IMR-90 (cell line): ENCODE results near the gene SERPINA3. TPM values are rescaled to one million over a fixed set of nuclear protein-coding genes. Genes with fewer than 3 reads are reported as not detected.

Source experiments
- ATAC-seq: fragments of 200-7000 bp; cut with Tn5 transposase; 2 replicates; pipeline ENCODE4 v1.9.1; 2020; ENCODE audit warnings: low read depth, mild to moderate bottlenecking, moderate library complexity
- BruUV-seq: library from RNA; stranded (reverse); fragments of 400-500 nt; replicated peaks from 2 replicates; lab custom pipeline; 2021; lab: Mats Ljungman, UMichigan
- CTCF ChIA-PET: fragments of 300-600 bp; formaldehyde crosslinking; extraction: SDS; loops from one replicate; lab custom pipeline; 2021; ENCODE audit warnings: antibody characterized with exemption; lab: Yijun Ruan, JAX
- POLR2A ChIA-PET: fragments of 300-600 bp; sonication (Branson Sonifier 250); formaldehyde crosslinking; loops from one replicate; lab custom pipeline; 2022; ENCODE audit warnings: antibody characterized with exemption; ENCODE audit not compliant: unreplicated experiment; lab: Charles Lee
- DNase-seq: peaks from one replicate; pipeline ENCODE4 v3.0.0; 2013
- H2AFZ ChIP-seq: replicated peaks from 2 replicates; pipeline ENCODE3; 2013; ENCODE audit warnings: low read length, mild to moderate bottlenecking; ENCODE audit not compliant: poor library complexity
- H2AK5ac ChIP-seq: 2 replicates; pipeline ENCODE4 v1.6.1; 2013; ENCODE audit warnings: low read depth, low read length, inconsistent platforms
- H2AK9ac ChIP-seq: replicated peaks from 2 replicates; pipeline ENCODE3; 2013; ENCODE audit warnings: mild to moderate bottlenecking, low read depth, low read length, moderate library complexity; ENCODE audit not compliant: poor library complexity
- H2BK120ac ChIP-seq: 2 replicates; pipeline ENCODE4 v1.6.1; 2013; ENCODE audit warnings: low read depth, low read length, inconsistent platforms
- H2BK15ac ChIP-seq: 3 replicates; pipeline ENCODE4 v1.6.1; 2013; ENCODE audit warnings: low read depth, low read length, inconsistent platforms
- H2BK20ac ChIP-seq: 2 replicates; pipeline ENCODE4 v1.6.1; 2013; ENCODE audit warnings: low read depth, mild to moderate bottlenecking, inconsistent platforms, low read length, moderate library complexity
- H2BK5ac ChIP-seq: 2 replicates; pipeline ENCODE4 v1.6.1; 2013; ENCODE audit warnings: mild to moderate bottlenecking, low read depth, low read length, inconsistent platforms; ENCODE audit not compliant: poor library complexity, severe bottlenecking
- H3K14ac ChIP-seq: replicated peaks from 2 replicates; pipeline ENCODE4 v1.6.1; 2013; ENCODE audit warnings: low read depth, low read length, inconsistent platforms
- H3K18ac ChIP-seq: 2 replicates; pipeline ENCODE4 v1.6.1; 2013; ENCODE audit warnings: low read depth, low read length, control low read depth
- H3K23ac ChIP-seq: 2 replicates; pipeline ENCODE4 v1.6.1; 2013; ENCODE audit warnings: low read depth, low read length, inconsistent platforms
- H3K27ac ChIP-seq: 2 replicates; pipeline ENCODE4 v1.5.1; 2013; ENCODE audit warnings: mild to moderate bottlenecking, control low read depth, low read length; ENCODE audit not compliant: insufficient read depth
- H3K27me3 ChIP-seq: 2 replicates; pipeline ENCODE4 v1.6.1; 2013; ENCODE audit warnings: low read length; ENCODE audit not compliant: control insufficient read depth, insufficient read depth
- H3K36me3 ChIP-seq: 2 replicates; pipeline ENCODE4 v1.6.1; 2013; ENCODE audit warnings: low read length, mixed read lengths; ENCODE audit not compliant: control insufficient read depth, insufficient read depth
- H3K4ac ChIP-seq: 2 replicates; pipeline ENCODE4 v1.6.1; 2013; ENCODE audit warnings: low read depth, low read length, inconsistent platforms
- H3K4me1 ChIP-seq: 2 replicates; pipeline ENCODE4 v1.6.1; 2013; ENCODE audit warnings: low read length, mixed read lengths; ENCODE audit not compliant: control insufficient read depth, insufficient read depth
- H3K4me2 ChIP-seq: 2 replicates; pipeline ENCODE4 v1.6.1; 2013; ENCODE audit warnings: low read depth, mild to moderate bottlenecking, control low read depth, low read length, moderate library complexity
- H3K4me3 ChIP-seq: 2 replicates; pipeline ENCODE4 v1.5.1; 2013; ENCODE audit warnings: low read depth, mild to moderate bottlenecking, control low read depth, low read length, moderate library complexity; ENCODE audit not compliant: insufficient read depth
- H3K56ac ChIP-seq: 2 replicates; pipeline ENCODE4 v1.6.1; 2013; ENCODE audit warnings: low read length, inconsistent platforms; ENCODE audit not compliant: insufficient read depth; ENCODE audit errors: extremely low read depth
- H3K79me1 ChIP-seq, 2 experiments: 2 replicates each; pipeline ENCODE4 v1.6.1; 2013; ENCODE audit warnings: low read length in 2 of 2, inconsistent platforms in 1 of 2, low read depth in 1 of 2
- H3K9ac ChIP-seq: 2 replicates; pipeline ENCODE4 v1.6.1; 2013; ENCODE audit warnings: low read depth, low read length, control low read depth
- H3K9me1 ChIP-seq: 2 replicates; pipeline ENCODE4 v1.6.1; 2013; ENCODE audit warnings: low read length, inconsistent platforms; ENCODE audit not compliant: insufficient read depth
- H3K9me3 ChIP-seq: 2 replicates; pipeline ENCODE4 v1.6.1; 2013; ENCODE audit warnings: low read length; ENCODE audit not compliant: control insufficient read depth, insufficient read depth
- H4K20me1 ChIP-seq: 2 replicates; pipeline ENCODE4 v1.6.1; 2013; ENCODE audit warnings: low read length, inconsistent platforms; ENCODE audit not compliant: insufficient read depth
- H4K5ac ChIP-seq: 2 replicates; pipeline ENCODE4 v1.6.1; 2013; ENCODE audit warnings: mild to moderate bottlenecking, low read depth, low read length, control low read depth
- H4K8ac ChIP-seq, 2 experiments: 2 replicates each; pipeline ENCODE4 v1.6.1; 2013; ENCODE audit warnings: low read depth in 2 of 2, low read length in 2 of 2, control low read depth in 1 of 2, inconsistent platforms in 1 of 2
- H4K91ac ChIP-seq: 2 replicates; pipeline ENCODE4 v1.6.1; 2013; ENCODE audit warnings: low read depth, low read length, inconsistent platforms; ENCODE audit not compliant: insufficient read depth
- SMC3 ChIP-seq: fragments of 150-350 bp; IDR thresholded peaks from 2 replicates; pipeline ENCODE4 v1.6.1; 2016; ENCODE audit warnings: low read depth, mild to moderate bottlenecking, antibody characterized with exemption, low read length, moderate library complexity
- USF2 ChIP-seq: fragments of 150-350 bp; IDR thresholded peaks from 2 replicates; pipeline ENCODE4 v1.6.1; 2017; ENCODE audit warnings: mild to moderate bottlenecking, antibody characterized with exemption, low read length, low read depth
- WGBS, 2 experiments: methylation state at CpG; one replicate each; pipeline versions ENCODE4 v1.1.5 to v1.1.7; 2013; ENCODE audit warnings: missing lambda C conversion rate in 2 of 2; ENCODE audit not compliant: insufficient read length in 1 of 2; ENCODE audit errors: extremely low coverage in 2 of 2; 5-methylcytosine and 5-hydroxymethylcytosine counted together
- dilution Hi-C: fragments of 300-500 bp; cut with HindIII; formaldehyde crosslinking; loops from one replicate; pipeline ENCODE4 v1.14.3; 2018; ENCODE audit warnings: low sequenced_read_pairs; ENCODE audit not compliant: unreplicated experiment
- in situ Hi-C: fragments of 300-500 bp; cut with MboI; formaldehyde crosslinking; loops from 3 replicates; pipeline ENCODE4 v1.14.3; 2019; ENCODE audit warnings: low sequenced_read_pairs, inconsistent platforms, mixed read lengths
- intact Hi-C: fragments of 100-400 bp; cut with micrococcal nuclease; formaldehyde crosslinking; loops from 2 replicates; pipeline ENCODE4 v1.10.0; 2022
- polyA plus RNA-seq, 3 experiments: library from polyadenylated mRNA; depleted of rRNA; stranded (reverse); fragments of >200 nt; gene quantifications; 2 replicates each; pipeline ENCODE4 v1.2.3, GENCODE V29; 2012; ENCODE audit warnings: low replicate concordance in 1 of 3
- total RNA-seq: library from RNA; depleted of rRNA; stranded (reverse); fragments of >200 nt; gene quantifications from 2 replicates; pipeline ENCODE4 v1.2.3, GENCODE V29; 2012

Gene SERPINA3
- total and polyA plus RNA-seq, 2 of the 4 experiments (the other 2 are of a cell fraction), result 0.36 to 0.48 TPM

GRCh38 chr14:94617366-94617941, 5.3 kb downstream of the SERPINA3 start:
- no peak overlapping the region for H2AK9ac ChIP-seq
- ChIA-PET POLR2A (no interaction called here), CTCF (no interaction called here)
- intact Hi-C loops, result no loop called here
- H3K9me1 ChIP-seq, result no peaks in the 10 kb centered on the region
- H3K79me1 ChIP-seq, result no peaks in the 10 kb centered on the region
- DNase-seq (no peak), ATAC-seq (no peak)
- H3K56ac ChIP-seq, result no peak overlapping the region
- H3K4ac ChIP-seq, result no peak overlapping the region
- H3K14ac ChIP-seq, result no peak overlapping the region
- H3K9ac ChIP-seq, result no peak overlapping the region
- peaks cover 27% of the 10 kb centered on the region for H3K9me3 ChIP-seq
- H2BK120ac ChIP-seq, result no peak overlapping the region
- no peak overlapping the region for H2BK15ac ChIP-seq
- H2BK5ac ChIP-seq, result no peak overlapping the region
- dilution Hi-C loops, result no loop called here
- H4K91ac ChIP-seq, result no peak overlapping the region
- H4K20me1 ChIP-seq, result no peaks in the 10 kb centered on the region
- WGBS, 2 experiments, result no CpG with 5 or more reads among the region's 5 CpGs
- peaks cover 7% of the 10 kb centered on the region for H3K4me1 ChIP-seq
- no peak overlapping the region for H4K5ac ChIP-seq
- H2AFZ ChIP-seq, result no peak overlapping the region
- H2BK20ac ChIP-seq, result no peak overlapping the region
- in situ Hi-C loops, result no loop called here
- H3K4me2 ChIP-seq, result no peak overlapping the region
- H3K23ac ChIP-seq, result no peak overlapping the region
- BruUV-seq, result no TSS peak
- H3K18ac ChIP-seq, result no peak overlapping the region
- no peak overlapping the region for H3K4me3 ChIP-seq
- no peak overlapping the region for H3K27ac ChIP-seq
- no peak overlapping the region for H2AK5ac ChIP-seq
- H4K8ac ChIP-seq, result no peak overlapping the region
- H3K36me3 ChIP-seq, result no peaks in the 10 kb centered on the region
- TF ChIP-seq SMC3 (no peak), USF2 (no peak)
- H3K27me3 ChIP-seq, result 0 out of 2 replicates have a peak, but pooled peaks cover 2% of the 10 kb centered on the region
